ENCODE measurements around the gene CDHR3. TPM values are rescaled to one million over a fixed set of nuclear protein-coding genes. Genes with fewer than 3 reads are reported as not detected.

Gene CDHR3
- total RNA-seq, 1 donor from 2014 or later, result 0.75 TPM

GRCh38 chr7:106038916-106039315, 75.9 kb downstream of the CDHR3 start:
- POLR2A ChIA-PET, result no interaction called here
- Mint-ChIP-seq H3K9me3 (no peaks in the 10 kb centered on the region), H3K27ac (no peak overlapping the region), H3K27me3 (no peaks in the 10 kb centered on the region), H3K4me1 (peaks cover 25% of the 10 kb centered on the region), H3K36me3 (ENCODE audit: low read depth) (no peaks in the 10 kb centered on the region), H3K4me3 (no peak overlapping the region)
- CTCF ChIA-PET, result interaction anchor here (1.5 to 9.2 kb wide), 2 partner anchors 8 to 279 kb away, joined by 3 to 124 read pairs; no protein-coding TSS in a partner anchor
- ATAC-seq (ENCODE audit: low read depth) (no peak), DNase-seq (no peak)
- no peak for TF ChIP-seq CTCF (IDR thresholded peaks at IDR 0.05)
- intact Hi-C loops (cut with micrococcal nuclease), result no loop called here

GRCh38 chr7:106039486-106040060, 76.5 kb downstream of the CDHR3 start:
- ChIA-PET POLR2A (no interaction called here), CTCF (interaction anchor here (1.0 to 9.2 kb wide), 4 partner anchors 9 to 383 kb away, joined by 3 to 124 read pairs (median 4); no protein-coding TSS in a partner anchor)
- no peak overlapping the region for H3K4me3 Mint-ChIP-seq
- H3K27me3 Mint-ChIP-seq, result no peaks in the 10 kb centered on the region
- no peaks in the 10 kb centered on the region for H3K36me3 Mint-ChIP-seq (ENCODE audit: low read depth)
- H3K4me1 Mint-ChIP-seq, result peaks cover 25% of the 10 kb centered on the region
- ATAC-seq (ENCODE audit: low read depth) (no peak), DNase-seq (no peak)
- H3K27ac Mint-ChIP-seq, result no peak overlapping the region
- H3K9me3 Mint-ChIP-seq, result no peaks in the 10 kb centered on the region
- intact Hi-C loops (cut with micrococcal nuclease), result loop anchor here (5.0 kb wide), 1 partner anchor 107 kb away; no protein-coding TSS in a partner anchor
- no peak for TF ChIP-seq CTCF (IDR thresholded peaks at IDR 0.05)

- Mint-ChIP-seq H3K4me3 (no peak overlapping the region), H3K4me1 (peaks cover 19% of the 10 kb centered on the region), H3K27me3 (no peaks in the 10 kb centered on the region), H3K9me3 (no peaks in the 10 kb centered on the region), H3K36me3 (ENCODE audit: low read depth) (no peaks in the 10 kb centered on the region), H3K27ac (no peak overlapping the region)
- DNase-seq (no peak), ATAC-seq (ENCODE audit: low read depth) (peak; percentile 66)
- TF ChIP-seq CTCF (IDR thresholded peaks at IDR 0.05), result peak; percentile 53
- ChIA-PET CTCF (interaction anchor here (1.1 to 9.2 kb wide), 15 partner anchors 8 to 389 kb away, joined by 3 to 124 read pairs (median 5); no protein-coding TSS in a partner anchor), POLR2A (interaction anchor here (1.3 kb wide), 1 partner anchor 71 kb away, joined by 4 read pairs; the partner anchor contains the start of gene SYPL1)
- intact Hi-C loops (cut with micrococcal nuclease), result loop anchor here (5.0 kb wide), 1 partner anchor 109 kb away; no protein-coding TSS in a partner anchor
These were observed 78.2 kb downstream of the CDHR3 start for GRCh38 chr7:106041140-106041717.

- ChIA-PET POLR2A (interaction anchor here (0.7 to 1.3 kb wide), 3 partner anchors 70 to 281 kb away, joined by 4 to 5 read pairs (median 5); partner anchors contain the start of gene SYPL1), CTCF (interaction anchor here (0.7 to 9.2 kb wide), 26 partner anchors 9 to 392 kb away, joined by 3 to 124 read pairs (median 5); no protein-coding TSS in a partner anchor)
- intact Hi-C loops (cut with micrococcal nuclease), result loop anchor here (1.0 to 5.0 kb wide), 7 partner anchors 33 to 390 kb away; partner anchors contain the start of gene ATXN7L1
- Mint-ChIP-seq H3K27ac (no peak overlapping the region), H3K27me3 (no peaks in the 10 kb centered on the region), H3K9me3 (no peaks in the 10 kb centered on the region), H3K4me1 (peaks cover 11% of the 10 kb centered on the region), H3K36me3 (ENCODE audit: low read depth) (no peaks in the 10 kb centered on the region), H3K4me3 (no peak overlapping the region)
- DNase-seq (no peak), ATAC-seq (ENCODE audit: low read depth) (no peak)
- TF ChIP-seq CTCF (IDR thresholded peaks at IDR 0.05), result no peak
These were observed 79.1 kb downstream of the CDHR3 start for GRCh38 chr7:106042196-106042611.

GRCh38 chr7:106045139-106045538, 82.1 kb downstream of the CDHR3 start:
- POLR2A ChIA-PET, result interaction anchor here (0.6 kb wide), 1 partner anchor 276 kb away, joined by 4 read pairs; no protein-coding TSS in a partner anchor
- intact Hi-C loops (cut with micrococcal nuclease), result no loop called here
- H3K27ac Mint-ChIP-seq, result no peak overlapping the region
- H3K9me3 Mint-ChIP-seq, result no peaks in the 10 kb centered on the region
- no peaks in the 10 kb centered on the region for H3K27me3 Mint-ChIP-seq
- CTCF ChIA-PET, result interaction anchor here (1.1 to 9.2 kb wide), 4 partner anchors 109 to 393 kb away, joined by 3 to 124 read pairs (median 18); no protein-coding TSS in a partner anchor
- DNase-seq (no peak), ATAC-seq (ENCODE audit: low read depth) (no peak)
- no peak overlapping the region for H3K4me3 Mint-ChIP-seq
- H3K4me1 Mint-ChIP-seq, result peaks cover 26% of the 10 kb centered on the region
- no peak for TF ChIP-seq CTCF (IDR thresholded peaks at IDR 0.05)
- no peaks in the 10 kb centered on the region for H3K36me3 Mint-ChIP-seq (ENCODE audit: low read depth)
